Progenitor cell of endocrine pancreas (in vitro differentiated cells): ENCODE data around the gene SMIM22. TPM values are rescaled to one million over a fixed set of nuclear protein-coding genes. Genes with fewer than 3 reads are reported as not detected.
"Not testable (repeated sequence)": the region's sequence is repeated elsewhere in the genome, so short reads cannot be mapped to it uniquely, and the experiment has no call there.

Source experiments
- DNase-seq: peaks from one replicate; pipeline ENCODE4 v3.0.0; 2021; ENCODE audit warnings: low spot score; ENCODE audit not compliant: unreplicated experiment
- H3K27ac Mint-ChIP-seq: 2 replicates; pipeline ENCODE4 v1.8.0; 2021; ENCODE audit warnings: mild to moderate bottlenecking, moderate library complexity, mixed read lengths
- H3K27me3 Mint-ChIP-seq: 2 replicates; pipeline ENCODE4 v1.8.0; 2021; ENCODE audit warnings: mixed read lengths
- H3K36me3 Mint-ChIP-seq: 2 replicates; pipeline ENCODE4 v1.8.0; 2022; ENCODE audit warnings: mixed read lengths; ENCODE audit not compliant: insufficient read depth
- H3K4me1 Mint-ChIP-seq: 2 replicates; pipeline ENCODE4 v1.8.0; 2021; ENCODE audit warnings: low read depth, mixed read lengths
- H3K4me3 Mint-ChIP-seq: 2 replicates; pipeline ENCODE4 v1.8.0; 2021; ENCODE audit warnings: low read depth, mild to moderate bottlenecking, moderate library complexity, mixed read lengths
- H3K9me3 Mint-ChIP-seq: 2 replicates; pipeline ENCODE4 v1.8.0; 2021; ENCODE audit warnings: low read depth, mixed read lengths
- total RNA-seq: library from RNA; stranded (reverse); gene quantifications from 2 replicates; pipeline ENCODE4 v1.2.1, GENCODE V29; 2021
- TF ChIP-seq, protein P1 (sequence below): fragments of 200-600 bp; sonication (generic); IDR thresholded peaks from one replicate; pipeline ENCODE4 v1.5.0; 2021; ENCODE audit warnings: antibody characterized with exemption, mild to moderate bottlenecking; ENCODE audit not compliant: unreplicated experiment

Gene SMIM22
- total RNA-seq, 1 donor from 2014 or later = not detected

DNA sequence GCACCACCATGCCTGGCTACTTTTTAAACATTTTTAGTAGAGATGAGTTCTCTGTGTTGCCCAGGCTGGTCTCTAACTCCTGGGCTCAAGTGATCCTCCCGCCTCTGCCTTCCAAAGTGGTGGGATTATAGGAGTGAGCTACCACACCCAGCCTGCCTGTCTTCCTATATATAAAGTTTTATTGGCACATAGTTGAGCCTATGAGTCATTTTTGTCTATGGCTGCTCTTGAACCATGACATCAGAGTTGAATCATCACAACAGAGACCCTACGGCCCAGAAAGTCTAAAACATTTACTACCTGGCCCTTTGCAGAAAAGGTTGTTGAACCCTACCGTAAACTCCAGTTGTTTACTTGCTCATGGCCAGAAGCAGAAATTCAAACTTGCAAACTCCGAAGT, 14.9 kb upstream of the SMIM22 start:
- no peaks in the 10 kb centered on the region for H3K27me3 Mint-ChIP-seq
- no peaks in the 10 kb centered on the region for H3K9me3 Mint-ChIP-seq
- TF ChIP-seq, protein P1, sequence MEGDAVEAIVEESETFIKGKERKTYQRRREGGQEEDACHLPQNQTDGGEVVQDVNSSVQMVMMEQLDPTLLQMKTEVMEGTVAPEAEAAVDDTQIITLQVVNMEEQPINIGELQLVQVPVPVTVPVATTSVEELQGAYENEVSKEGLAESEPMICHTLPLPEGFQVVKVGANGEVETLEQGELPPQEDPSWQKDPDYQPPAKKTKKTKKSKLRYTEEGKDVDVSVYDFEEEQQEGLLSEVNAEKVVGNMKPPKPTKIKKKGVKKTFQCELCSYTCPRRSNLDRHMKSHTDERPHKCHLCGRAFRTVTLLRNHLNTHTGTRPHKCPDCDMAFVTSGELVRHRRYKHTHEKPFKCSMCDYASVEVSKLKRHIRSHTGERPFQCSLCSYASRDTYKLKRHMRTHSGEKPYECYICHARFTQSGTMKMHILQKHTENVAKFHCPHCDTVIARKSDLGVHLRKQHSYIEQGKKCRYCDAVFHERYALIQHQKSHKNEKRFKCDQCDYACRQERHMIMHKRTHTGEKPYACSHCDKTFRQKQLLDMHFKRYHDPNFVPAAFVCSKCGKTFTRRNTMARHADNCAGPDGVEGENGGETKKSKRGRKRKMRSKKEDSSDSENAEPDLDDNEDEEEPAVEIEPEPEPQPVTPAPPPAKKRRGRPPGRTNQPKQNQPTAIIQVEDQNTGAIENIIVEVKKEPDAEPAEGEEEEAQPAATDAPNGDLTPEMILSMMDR = no peak
- no peak overlapping the region for H3K4me3 Mint-ChIP-seq
- H3K36me3 Mint-ChIP-seq = no peaks in the 10 kb centered on the region
- H3K27ac Mint-ChIP-seq = no peak overlapping the region
- no peaks in the 10 kb centered on the region for H3K4me1 Mint-ChIP-seq
- no peak for DNase-seq

DNA sequence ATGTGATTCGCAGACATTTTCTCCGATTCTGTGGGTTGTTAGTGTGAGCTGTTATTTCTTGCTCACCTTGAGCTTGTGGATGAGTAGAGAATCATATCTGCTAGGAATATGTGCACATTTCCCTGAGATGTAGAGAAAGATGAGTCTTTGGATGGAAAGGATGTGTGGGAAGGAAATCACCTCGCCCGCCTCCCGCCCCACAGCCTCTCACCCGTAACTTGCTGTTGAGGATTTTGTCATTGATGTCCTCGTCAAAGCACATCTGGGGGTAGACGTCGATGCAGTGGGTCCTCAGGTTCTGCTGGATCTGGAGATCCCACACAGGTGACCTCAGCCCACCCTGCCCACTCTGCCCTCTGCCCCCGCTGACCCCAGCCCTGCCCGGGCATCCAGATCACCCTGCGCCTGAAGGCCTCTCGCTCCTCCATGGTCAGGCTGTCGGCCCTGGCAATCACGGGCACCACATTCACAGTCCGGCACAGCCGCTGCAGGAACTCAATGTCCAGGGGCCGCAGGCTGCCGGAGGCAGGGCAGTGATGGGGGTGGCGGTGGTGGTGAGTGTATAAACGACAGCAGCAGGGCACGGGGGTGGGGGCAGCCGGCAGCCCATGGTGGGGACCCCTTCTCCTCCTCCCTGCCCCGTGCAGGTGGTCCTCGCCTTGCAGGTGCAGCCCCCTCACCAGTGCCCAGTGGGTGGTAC, 11.8 kb upstream of the SMIM22 start:
- Mint-ChIP-seq H3K9me3 (no peaks in the 10 kb centered on the region), H3K4me3 (no peak overlapping the region), H3K36me3 (no peaks in the 10 kb centered on the region), H3K27me3 (no peaks in the 10 kb centered on the region), H3K27ac (no peak overlapping the region), H3K4me1 (peaks cover 8% of the 10 kb centered on the region)
- DNase-seq = no peak
- TF ChIP-seq, protein P1 = no peak

DNA sequence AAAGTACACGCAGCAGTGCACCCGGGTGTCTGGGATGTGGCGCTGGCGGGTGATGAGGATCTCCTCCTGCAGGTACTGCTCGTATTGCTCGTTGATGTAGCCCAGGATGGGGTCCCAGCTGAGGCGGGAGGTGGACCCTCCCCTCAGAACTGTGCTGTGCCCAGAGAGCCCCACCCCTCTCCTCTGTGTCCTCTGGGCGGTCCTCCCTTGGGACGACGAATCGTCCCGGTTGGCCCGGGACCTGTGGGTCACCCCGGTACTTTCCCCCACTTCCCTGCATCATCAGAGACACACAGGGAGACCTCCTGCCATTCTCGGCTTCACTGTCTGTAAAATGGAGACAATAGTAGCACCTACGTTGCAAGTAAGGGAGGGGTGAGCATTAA, 11.2 kb upstream of the SMIM22 start:
- H3K36me3 Mint-ChIP-seq = no peaks in the 10 kb centered on the region
- no peak for DNase-seq
- H3K27me3 Mint-ChIP-seq = no peaks in the 10 kb centered on the region
- peaks cover 13% of the 10 kb centered on the region for H3K4me1 Mint-ChIP-seq
- H3K9me3 Mint-ChIP-seq = no peaks in the 10 kb centered on the region
- H3K4me3 Mint-ChIP-seq = no peak overlapping the region
- no peak overlapping the region for H3K27ac Mint-ChIP-seq
- TF ChIP-seq, protein P1 = no peak

DNA sequence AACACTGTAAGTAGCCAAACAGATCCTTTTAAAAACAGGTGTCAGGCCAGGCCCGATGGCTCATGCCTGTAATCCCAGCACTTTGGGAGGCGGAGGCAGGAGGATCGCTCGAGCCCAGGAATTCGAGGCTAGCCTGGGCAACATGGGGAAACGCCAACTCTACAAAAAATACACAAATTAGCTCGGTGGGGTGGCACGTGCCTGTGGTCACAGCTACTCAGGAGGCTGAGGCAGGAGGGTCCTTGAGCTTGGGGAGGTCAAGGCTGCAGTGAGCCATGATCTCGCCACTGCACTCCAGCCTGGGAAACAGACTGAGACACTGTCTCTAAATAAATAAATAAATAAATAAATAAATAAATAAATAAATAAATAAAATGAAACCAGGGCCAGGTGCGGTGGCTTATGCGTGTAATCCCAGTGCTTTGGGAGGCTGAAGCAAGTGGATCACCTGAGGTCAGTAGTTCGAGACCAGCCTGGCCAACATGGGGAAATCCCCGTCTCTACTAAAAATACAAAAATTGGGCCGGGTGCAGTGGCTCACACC, 10.7 kb upstream of the SMIM22 start:
- not testable (repeated sequence) for H3K27me3 Mint-ChIP-seq, H3K4me3 Mint-ChIP-seq, H3K36me3 Mint-ChIP-seq, H3K27ac Mint-ChIP-seq, DNase-seq, H3K9me3 Mint-ChIP-seq
- H3K4me1 Mint-ChIP-seq = peaks cover 14% of the 10 kb centered on the region

DNA sequence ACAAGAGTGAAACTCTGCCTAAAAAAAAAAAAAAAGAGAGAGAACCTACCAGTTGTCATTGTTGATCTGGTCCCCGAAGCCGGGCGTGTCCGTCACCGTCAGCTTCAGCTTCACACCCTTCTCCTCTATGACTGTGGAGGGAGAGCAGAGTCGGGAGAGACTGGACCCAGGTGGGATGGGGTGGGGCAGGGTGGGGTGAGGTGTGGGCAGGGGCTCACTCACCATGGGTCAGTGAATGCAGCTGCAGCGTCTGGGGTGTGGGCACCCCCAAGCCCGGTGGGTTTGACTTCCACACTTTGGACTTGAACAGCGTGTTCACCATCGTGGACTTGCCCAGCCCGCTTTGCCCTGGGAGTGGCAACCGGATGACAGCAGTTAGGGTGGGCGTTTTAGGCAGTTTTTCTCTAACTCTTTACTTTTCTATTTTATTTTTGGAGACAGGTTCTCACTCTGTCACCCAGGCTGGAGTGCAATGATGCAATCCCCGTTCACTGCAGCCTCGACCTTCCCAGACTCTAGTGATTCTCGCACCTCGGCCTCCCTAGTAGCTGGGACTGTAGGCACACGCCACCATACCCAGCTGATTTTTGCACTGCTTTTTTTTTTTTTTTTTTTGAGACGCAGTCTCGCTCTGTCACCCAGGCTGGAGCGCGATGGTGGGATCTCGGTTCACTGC, 9.3 kb upstream of the SMIM22 start:
- Mint-ChIP-seq H3K9me3 (no peaks in the 10 kb centered on the region), H3K27ac (no peak overlapping the region), H3K36me3 (no peaks in the 10 kb centered on the region), H3K27me3 (no peaks in the 10 kb centered on the region), H3K4me1 (peaks cover 14% of the 10 kb centered on the region), H3K4me3 (no peak overlapping the region)
- DNase-seq = no peak
- TF ChIP-seq, protein P1 = no peak
